ENCODE data around the gene S100P.
"Not testable (repeated sequence)": the region's sequence is repeated elsewhere in the genome, so short reads cannot be mapped to it uniquely, and the experiment has no call there.

Gene S100P

DNA sequence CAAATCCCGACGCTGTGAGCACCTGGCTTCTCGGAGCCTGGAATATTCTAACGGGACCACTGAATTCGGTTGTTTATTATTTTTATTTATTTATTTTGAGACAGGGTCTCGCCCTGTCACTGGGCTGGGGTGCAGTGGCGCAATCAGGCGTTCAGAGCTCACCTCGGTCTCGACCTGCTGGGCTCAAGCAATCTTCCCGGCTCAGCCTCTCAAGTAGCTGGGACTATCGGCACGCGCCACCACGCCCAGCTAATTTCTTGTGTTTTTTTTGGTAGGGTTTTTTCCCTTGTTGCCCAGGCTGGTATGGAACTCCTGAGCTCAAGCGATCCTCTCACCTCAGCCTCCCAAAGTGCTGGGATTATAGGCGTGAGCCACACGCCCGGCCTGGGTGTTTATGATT is 21.5 kb upstream of the S100P start:
- no peak overlapping the region for H3K27ac ChIP-seq
- H3K4me3 ChIP-seq: no peak overlapping the region

DNA sequence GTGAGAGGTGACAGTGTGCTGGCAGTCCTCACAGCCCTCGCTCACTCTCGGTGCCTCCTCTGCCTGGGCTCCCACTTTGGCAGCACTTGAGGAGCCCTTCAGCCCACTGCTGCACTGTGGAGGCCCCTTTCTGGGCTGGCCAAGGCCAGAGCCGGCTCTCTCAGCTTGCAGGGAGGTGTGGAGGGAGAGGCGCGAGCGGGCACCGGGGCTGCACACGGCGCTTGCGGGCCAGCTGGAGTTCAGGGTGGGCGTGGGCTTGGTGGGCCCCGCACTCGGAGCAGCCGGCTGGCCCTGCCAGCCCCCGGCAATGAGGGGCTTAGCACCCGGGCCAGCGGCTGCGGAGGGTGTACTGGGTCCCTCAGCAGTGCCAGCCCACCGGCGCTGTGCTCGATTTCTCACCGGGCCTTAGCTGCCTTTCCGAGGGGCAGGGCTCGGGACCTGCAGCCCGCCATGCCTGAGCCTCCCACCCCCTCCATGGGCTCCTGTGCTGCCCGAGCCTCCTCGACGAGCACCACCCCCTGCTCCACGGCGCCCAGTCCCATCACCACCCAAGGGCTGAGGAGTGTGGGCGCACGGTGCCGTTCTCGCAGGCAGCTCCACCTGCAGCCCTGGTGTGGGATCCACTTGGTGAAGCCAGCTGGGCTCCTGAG is 21.0 kb upstream of the S100P start:
- H3K4me3 ChIP-seq: not testable (repeated sequence)
- peak overlapping the region in 1 of 21 experiments; percentile 81 for H3K27ac ChIP-seq

DNA sequence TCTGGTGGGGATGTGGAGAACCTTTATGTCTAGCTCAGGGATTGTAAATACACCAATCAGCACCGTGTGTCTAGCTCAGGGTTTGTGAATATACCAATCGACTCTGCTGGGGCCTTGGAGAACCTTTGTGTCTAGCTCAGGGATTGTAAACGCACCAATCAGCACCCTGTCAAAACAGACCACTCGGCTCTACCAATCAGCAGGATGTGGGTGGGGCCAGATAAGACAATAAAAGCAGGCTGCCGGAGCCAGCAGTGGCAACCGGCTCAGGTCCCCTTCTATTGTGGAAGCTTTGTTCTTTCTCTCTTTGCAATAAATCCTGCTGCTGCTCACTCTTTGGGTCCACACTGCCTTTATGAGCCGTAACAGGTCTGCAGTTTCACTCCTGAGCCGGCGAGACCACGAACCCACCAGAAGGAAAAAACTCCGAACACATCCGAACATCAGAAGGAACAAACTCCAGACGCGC is 20.5 kb upstream of the S100P start:
- Histone ChIP-seq H3K27ac (peak overlapping the region in 20 of 21 experiments; percentile 54 to 90 (median 80)), H3K4me3 (peak overlapping the region; percentile 62 to 87 (median 74))

DNA sequence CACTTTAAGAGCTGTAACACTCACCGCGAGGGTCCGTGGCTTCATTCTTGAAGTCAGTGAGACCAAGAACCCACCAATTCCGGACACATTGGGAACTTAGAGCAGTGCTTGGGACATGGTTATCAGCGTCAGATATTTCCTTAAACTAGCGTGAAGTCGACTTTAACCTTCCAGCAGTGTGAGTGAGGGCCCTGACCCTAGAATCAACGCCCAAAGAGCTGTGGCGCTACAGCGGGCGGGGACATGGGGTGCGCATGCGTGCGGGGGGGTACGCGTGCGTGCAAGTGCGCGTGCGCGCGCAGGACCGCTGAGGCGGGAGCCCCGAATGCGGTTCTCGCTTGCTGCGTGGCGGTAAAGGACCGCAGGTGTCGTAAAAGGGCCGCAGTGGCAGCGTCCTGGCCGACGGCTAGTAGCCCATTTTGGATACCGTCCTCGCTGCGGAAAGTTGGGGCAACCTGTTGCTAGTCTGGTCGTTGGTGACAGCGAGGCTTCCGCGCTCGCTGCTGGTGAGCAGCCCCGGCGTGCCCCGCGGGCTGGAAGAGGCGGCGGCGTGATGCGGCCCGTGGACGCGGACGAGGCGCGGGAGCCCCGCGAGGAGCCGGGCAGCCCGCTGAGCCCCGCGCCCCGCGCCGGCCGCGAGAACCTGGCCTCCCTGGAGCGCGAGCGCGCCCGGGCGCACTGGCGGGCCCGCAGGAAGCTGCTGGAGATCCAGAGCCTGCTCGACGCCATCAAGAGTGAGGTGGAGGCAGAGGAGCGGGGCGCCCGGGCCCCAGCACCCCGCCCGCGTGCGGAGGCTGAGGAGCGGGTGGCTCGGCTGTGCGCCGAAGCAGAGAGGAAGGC is 19.8 kb upstream of the S100P start:
- peak overlapping the region in 20 of 21 experiments; percentile 54 to 90 (median 82) for H3K27ac ChIP-seq
- peak overlapping the region; percentile 62 to 87 (median 74) for H3K4me3 ChIP-seq

DNA sequence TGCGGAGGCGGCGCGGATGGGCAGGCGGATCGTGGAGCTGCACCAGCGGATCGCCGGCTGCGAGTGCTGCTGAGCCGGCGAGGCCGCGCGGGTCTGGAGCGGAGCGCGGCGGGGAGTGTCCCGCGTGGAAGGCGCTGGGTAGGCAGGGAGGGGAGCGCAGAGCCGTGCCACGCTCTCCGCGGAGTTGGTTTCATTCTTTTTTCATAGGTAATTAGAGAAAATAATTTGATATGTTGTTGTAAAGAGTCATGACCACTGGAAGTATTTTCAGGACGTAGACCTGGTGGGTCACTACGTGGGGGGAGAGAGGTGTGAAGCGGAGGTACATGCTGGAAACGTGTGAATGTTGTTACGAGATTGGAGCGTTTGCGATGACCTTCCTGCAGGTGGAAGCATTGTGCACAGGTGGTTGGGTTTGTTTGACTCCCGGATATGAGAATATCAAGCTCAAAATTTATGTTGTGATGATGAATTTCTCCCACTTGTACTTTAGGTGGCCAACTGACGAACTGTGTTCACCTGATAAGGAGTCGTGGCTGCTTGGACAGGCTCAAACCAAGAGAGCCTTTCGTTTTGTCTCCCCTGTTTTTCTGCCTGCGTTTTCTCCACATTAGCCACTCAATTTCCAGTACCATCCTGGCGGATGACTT is 19.1 kb upstream of the S100P start:
- peak overlapping the region in 20 of 21 experiments; percentile 1 to 90 (median 82) for H3K27ac ChIP-seq
- H3K4me3 ChIP-seq: peak overlapping the region; percentile 62 to 87 (median 74)

DNA sequence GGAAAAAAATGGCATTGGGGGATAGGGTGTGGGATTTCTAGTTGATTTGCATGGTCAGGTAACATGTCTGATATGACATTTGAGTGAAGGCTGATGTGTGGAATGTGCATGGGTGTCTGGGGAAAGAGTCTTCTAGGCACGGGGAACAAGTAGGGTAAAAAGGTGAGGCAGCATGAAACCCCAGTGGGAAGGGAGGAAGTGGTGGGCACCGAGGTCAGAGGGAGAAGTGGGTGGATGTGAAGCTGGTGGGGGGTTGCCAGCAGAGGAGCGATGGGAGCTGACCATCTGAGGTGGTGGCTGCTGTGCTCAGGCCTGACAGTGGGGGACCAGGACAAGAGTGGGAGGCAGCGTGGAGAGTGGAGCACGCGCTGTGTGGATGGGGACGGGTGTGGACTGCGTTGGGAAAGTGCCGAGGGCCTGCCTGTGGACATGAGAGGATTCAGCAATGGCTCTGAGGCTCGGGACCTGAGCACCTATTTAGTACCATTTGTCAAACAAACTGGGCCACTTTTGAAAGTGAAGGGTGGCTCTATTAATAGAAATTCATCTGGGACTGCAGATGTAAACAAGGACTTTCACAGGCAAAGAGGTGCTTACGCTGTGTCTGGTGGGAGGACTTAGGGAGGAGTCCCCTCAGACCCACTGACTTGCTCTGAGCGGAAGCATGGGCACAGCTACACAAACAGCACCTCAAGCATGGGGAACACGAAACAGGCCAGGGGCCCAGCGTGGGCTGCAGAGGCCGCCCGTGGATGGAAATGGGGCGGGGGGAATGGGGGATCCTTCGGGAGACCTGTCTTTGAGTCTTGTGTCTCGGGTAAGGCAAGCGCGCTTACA is 16.7 kb upstream of the S100P start:
- H3K27ac ChIP-seq: no peak overlapping the region
- no peak overlapping the region for H3K4me3 ChIP-seq

DNA sequence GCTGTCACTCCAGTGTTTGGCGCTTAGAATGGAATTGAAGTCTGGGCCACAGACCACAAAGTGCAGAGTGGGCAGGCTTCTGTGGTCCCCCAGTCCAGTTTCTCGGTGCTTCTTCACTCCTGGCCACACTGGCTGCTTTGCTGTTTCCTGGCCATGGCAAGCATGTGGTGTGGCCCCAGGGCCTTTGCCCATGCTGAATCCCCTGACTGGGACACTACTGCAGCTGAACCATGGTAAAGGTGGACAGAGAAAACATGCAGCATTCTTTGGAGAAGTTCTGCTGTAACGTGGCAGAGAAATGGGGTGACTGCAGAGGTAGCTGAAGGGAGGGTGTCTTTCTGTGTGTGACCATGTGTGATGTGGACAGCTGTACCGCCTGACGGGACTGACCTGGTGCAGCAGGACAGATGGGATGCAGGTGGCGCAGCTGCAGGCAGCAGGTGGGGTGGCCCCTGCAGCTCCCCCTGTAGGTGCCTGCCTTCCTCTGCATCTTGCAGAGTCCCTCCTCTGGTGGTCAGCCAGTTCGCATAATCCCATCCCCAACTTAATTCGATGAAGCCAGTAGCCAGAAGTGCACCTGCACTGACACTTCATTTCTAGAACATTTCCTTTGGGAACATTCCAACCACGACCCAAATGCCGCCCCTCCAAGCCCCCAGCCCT is 13.2 kb upstream of the S100P start:
- Histone ChIP-seq H3K4me3 (no peak overlapping the region), H3K27ac (no peak overlapping the region)

DNA sequence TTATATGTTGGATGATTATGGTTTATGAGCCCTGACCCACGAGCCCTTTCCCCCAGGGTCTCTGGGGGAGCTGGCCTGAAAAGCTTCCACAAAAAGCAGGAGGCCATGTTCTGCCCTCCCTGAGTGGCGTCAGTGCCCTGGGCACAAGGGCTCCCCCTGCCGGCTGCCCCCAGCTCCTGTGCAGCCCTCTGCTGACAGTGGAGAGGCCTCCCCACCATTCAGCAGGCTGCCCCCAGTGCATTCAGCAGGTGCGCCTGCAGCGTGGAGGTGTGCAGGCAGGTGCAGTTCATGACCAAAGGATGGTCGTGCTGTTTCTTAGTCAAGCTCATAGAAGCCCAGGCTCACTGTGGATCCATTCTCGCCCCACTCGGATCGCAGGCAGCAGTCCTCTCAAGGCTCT is 12.5 kb upstream of the S100P start:
- Histone ChIP-seq H3K27ac (no peak overlapping the region), H3K4me3 (no peak overlapping the region)

DNA sequence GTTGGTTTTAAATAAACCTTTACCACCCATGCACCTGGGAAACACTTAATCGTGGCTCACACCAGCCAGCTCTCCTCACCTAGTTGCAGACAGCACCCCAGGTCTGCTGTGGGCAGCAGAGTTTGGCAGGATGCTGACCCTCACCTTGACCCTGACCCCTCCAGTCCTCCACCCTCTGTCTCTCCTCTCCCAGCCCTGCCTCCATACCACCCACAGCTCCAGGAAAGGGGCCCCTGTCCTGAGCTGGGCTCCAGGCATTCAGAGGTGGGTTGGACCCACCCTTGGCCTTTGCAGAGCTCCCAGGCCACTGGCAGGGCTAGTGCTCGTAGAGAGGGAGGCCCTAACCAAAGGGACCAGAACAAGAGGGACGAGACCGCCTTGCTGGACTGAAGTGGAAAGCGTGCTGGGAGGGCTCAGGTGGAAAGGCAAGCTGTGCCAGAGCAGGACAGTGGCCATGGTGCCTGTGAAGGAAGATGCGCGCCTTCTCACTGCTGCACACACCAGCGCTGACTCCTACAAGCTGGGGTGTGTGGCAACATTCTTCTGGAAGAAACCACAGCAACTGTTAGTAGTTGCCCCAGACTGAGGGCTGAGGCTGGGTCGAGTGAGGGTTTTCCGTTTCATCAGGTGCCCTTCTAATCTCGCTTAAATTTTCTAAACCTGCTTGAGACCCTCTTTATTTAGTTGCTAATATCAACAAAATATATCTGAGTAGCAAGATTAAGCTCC is 10.7 kb upstream of the S100P start:
- H3K4me3 ChIP-seq: no peak overlapping the region
- H3K27ac ChIP-seq: no peak overlapping the region

DNA sequence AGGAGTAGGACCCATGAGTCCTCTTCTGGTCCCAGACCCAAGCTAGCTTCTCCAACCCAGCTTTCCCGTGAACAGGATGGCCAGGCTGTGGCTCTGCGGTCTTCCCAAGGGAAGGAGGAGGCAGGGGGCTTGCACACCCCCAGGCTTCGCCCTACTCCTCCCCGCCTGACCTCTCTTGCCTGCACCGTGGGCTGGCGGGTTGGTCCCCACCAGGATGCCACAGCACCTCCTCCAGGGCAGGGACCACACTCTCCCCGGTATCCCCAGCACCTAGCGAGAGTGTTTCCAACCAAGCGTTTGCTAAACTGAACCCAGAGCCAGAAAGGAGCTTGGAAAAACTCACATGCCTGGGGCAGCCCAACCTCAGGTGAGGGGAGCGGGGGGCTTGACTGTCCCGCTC is 9.0 kb upstream of the S100P start:
- Histone ChIP-seq H3K4me3 (no peak overlapping the region), H3K27ac (no peak overlapping the region)

DNA sequence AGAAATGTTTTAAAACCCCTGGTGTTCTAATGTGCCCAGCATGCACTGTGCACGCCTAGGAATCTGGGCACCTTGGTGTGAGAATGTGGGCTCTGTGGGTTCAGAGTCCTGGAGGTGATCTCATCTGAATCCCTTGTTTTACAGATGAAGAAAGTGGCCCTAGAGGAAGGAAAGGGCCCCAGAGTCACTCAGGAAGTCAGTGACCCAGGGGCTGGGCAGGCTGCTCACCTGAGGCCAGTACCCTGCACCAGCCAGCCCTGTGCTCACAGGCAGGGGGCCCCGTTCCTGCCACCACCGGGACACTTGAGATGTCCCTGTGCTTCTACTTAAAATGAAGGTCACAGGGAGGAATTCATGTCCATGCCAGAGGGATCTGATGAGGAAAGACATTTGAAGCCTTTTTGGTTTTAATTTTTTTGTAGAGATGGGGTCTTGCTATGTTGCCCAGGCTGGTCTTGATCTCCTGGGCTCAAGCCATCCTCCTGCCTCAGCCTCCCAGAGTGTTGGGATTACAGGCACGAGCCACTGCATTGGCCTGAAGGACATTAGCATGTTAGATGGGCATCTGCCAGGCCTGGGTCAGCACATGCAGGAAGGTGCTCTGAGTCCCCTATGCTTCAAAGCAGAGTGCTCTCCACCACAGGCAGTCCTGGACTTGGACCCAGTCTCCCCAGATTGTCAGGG is 7.4 kb upstream of the S100P start:
- H3K27ac ChIP-seq: peak overlapping the region in 1 of 21 experiments; percentile 11
- no peak overlapping the region for H3K4me3 ChIP-seq

DNA sequence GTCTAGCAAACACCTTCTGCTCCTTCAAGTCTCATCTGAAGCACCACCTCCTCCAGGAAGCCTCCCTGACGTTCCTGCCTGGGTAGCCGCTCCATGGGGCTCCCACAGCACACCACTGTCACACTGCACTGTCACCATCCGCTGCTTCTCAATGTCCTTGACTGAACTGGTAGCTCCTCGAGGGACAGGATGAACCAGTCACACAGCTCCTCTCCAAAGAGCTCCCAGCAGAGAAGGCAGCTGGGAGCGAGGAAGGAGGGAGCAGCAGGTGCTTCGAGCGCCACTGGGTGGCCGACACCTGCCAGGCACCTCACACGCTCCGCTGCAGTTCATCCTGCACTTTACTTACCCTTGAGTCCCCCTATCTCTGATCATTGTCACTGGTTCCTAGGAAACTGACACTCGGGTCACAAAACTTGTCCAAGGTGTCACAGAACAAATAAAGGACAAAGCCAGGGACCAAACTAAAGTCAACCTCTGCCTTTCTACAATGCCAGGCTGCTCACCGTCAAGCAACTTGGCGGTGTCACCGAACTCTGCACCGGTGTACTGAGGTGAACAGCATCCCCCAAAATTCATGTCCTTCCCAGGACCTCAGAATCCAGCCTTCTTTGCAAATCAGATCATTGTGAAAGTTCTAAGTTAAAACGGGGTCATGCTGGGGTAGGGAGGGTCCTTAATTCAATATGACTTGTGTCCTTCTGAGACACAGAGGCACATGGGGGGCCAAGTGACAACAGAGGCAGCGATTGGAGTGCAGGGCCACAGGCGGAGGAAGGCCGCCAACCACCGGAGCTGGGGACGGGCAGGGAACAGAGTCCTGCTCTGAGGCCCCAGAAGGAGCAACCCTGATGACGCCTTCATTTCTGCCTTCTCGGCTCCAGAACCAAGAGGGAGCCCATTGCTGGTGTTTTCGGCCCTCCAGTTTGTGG is 5.5 kb upstream of the S100P start:
- Histone ChIP-seq H3K4me3 (no peak overlapping the region), H3K27ac (peak overlapping the region in 18 of 21 experiments; percentile 14 to 90 (median 72))

DNA sequence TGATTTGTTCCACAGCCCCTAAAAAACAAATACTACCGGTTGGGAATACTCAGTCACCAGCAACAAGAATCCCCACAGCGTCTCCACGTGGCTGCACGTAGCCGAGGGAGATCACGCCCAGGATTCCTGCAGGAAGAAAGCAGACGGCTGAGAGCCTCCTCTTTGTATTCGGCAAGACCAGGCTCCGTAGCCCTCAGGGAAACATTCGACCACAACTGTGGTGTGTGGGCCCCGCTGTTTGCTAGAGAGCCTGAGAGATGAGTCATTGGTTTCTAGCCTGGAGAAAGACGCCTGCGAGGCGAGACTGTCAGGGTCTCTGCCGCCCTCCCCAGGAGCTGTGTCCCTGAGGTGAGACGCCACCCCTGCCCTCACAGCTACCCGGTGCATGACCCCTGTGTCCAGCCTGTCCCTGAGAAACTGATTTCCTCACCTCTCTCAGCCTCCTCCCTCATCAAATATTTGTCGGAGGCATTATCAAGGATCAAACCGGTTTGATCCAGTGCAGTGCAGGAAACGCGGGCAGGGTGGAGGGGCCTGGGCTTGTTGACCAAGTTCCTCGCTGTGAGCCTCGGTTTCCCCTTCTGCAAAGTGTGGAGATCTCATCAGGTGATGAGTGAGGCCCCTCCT is 4.7 kb upstream of the S100P start:
- Histone ChIP-seq H3K4me3 (peak overlapping the region in 4 of 7 experiments; percentile 3 to 27 (median 16)), H3K27ac (peak overlapping the region in 19 of 21 experiments; percentile 14 to 90 (median 71))

DNA sequence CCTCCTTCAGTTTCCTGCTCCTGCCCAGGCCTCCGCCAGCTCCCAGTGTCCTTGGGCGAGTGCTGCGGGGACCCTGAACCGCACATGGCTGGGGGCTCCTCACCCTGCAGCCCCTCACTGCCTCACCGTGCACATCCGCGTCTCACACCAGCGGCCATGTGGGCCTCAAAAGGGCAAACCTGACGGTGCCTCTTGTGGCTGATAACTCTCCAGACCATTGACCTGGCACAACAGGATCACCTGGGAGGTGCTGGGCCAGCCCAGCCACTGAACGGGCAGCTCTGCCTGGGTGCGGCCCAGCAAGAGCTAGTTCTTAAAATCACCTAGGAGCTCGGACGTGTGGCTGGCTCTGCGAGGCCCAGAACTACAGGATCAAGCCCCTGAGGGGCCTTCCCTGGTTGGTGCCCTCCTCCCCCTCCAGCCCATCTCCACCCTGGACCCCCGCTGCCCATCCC is 4.1 kb upstream of the S100P start:
- Histone ChIP-seq H3K4me3 (peak overlapping the region in 5 of 7 experiments; percentile 3 to 27 (median 14)), H3K27ac (peak overlapping the region in 19 of 21 experiments; percentile 14 to 90 (median 71))

DNA sequence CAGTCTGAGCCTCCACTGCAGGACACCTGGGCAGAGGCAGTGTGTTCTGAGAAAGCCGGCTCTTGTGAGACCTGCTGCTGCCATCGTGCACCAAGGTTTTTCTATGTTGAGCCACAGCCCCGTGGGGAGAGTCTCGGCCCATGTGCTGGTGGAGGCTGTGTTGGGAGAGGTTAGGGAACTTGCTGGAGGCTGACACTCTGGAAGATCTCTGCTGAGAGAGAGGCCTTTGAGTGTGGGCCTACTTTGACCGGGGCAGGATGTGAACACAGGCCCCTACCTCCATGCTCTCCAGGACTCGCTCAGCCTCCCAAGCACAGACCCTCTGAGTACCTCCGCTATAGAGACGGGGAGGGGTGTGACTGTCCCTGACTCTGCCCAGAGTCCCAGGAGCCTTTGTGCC is 1.3 kb upstream of the S100P start:
- H3K4me3 ChIP-seq: no peak overlapping the region
- peak overlapping the region in 17 of 21 experiments; percentile 10 to 94 (median 57) for H3K27ac ChIP-seq

DNA sequence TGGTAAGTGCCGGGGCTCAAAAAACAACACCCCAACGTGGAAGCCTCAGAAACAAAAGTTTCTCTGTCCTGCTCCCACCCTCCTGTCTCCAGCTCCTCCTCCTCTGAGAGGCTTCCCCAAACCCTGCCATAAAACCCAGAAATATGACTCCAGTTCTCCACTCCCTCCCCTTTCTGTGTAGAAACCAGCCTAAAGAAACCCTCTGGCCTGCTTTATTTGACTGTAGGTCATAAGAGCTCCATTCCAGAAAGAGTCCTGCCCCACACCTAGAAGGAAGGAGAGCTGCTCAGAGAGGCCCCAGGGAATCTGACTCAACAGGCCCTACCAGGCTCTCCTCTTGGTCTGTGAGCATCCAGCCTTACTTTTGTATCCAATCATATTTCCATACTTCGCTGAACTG is 872 bp upstream of the S100P start:
- H3K4me3 ChIP-seq: no peak overlapping the region
- peak overlapping the region in 17 of 21 experiments; percentile 10 to 94 (median 57) for H3K27ac ChIP-seq
